HG03175 (cell line): ENCODE results near the gene SMYD1.

Source experiments
- ATAC-seq: cut with Tn5 transposase; IDR thresholded peaks from one replicate; pipeline ENCODE4 v1.9.1; 2021; ENCODE audit warnings: mild to moderate bottlenecking, moderate library complexity; ENCODE audit not compliant: unreplicated experiment

SMYD1 gene

DNA sequence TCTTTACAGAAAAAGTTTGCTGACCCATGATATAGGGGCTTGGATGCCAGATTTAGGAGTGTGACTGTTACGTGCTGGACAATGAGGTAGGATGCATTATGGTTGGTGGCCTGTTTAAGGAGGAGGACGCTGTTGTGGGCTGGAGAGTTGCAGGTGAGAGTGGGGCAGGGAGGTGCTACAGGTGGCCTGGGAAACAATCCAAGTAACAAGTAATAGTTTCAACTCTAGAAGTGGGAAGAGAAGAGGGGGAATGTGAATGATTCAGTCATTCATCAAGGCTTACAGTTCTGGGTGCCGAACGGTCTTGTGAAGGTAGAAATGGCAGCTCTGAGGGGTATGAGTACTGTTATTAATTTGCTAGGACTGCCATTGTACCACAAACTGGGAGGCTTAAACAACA, 54.1 kb downstream of the SMYD1 start:
- ATAC-seq, result no peak

DNA sequence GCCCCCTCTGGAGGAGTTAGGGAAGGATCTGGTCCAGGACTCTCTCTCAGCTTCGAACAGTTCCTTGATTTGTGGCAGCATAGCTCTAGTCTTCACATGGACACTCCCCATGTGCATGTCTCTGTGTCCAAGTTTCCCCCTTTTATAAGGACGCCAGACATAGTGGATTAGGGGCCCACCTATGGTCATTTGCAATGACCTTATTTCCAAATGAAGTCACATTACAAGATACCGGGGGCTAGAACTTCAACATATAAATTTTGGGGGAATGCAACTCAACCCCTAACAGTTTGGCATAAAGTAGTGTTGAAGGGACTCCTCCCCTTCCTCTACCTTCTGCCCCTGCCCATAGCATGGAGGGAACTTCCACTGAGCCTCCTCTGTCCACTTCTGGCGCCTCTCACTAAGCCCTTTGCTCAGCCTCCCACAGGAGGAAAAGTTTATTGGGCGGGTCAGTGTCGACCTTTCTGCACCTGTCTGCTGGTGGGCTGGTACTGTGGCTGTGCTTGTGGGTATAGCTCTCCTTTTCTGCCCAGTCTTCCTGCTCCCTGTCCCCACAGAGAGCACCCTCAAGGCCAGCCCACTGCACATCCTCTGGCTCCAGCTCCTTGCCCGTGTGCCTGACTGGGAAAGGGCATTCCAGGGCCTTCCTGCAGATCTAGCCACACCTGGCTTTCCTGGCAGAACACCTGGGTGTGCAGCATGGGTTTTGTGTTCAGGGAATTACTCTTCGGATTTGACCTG, 54.7 kb downstream of the SMYD1 start:
- no peak for ATAC-seq

DNA sequence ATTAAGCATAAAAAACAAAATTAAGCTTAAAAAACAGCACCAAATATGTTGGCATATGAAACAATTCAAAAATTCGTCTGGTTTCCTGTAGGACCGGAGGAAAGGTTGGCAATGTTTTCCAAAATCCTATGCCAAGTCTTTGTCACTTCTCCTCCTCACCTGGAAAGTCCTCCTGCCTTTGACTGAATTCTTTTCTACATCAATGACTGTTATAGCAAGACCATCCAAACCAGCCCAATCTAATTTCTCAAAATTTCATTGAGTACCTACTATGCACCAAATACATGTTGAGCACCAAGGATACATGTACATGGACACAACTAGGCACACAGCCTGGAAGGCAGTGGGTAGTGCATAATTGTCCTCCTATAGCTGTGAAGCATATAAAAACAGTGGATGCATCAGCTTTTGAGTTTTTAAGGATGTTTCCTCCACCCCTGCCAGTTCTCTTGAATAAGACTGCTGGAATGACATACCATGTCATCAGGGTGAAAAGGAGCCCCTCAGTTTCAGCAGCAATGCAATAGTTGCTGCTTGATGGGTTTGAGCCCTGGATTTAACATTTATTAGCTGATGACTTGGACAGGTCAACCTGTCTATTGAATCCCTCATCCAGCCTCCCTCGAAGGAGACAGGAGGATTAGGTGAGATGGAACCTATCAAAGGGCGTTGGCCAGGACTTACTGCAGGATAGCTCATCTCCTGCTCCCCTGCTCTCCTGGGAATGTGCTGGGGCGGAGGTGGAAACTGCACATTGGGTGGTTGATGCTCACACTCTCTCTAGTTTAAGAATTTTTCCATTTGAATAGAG, 55.7 kb downstream of the SMYD1 start:
- no peak for ATAC-seq

DNA sequence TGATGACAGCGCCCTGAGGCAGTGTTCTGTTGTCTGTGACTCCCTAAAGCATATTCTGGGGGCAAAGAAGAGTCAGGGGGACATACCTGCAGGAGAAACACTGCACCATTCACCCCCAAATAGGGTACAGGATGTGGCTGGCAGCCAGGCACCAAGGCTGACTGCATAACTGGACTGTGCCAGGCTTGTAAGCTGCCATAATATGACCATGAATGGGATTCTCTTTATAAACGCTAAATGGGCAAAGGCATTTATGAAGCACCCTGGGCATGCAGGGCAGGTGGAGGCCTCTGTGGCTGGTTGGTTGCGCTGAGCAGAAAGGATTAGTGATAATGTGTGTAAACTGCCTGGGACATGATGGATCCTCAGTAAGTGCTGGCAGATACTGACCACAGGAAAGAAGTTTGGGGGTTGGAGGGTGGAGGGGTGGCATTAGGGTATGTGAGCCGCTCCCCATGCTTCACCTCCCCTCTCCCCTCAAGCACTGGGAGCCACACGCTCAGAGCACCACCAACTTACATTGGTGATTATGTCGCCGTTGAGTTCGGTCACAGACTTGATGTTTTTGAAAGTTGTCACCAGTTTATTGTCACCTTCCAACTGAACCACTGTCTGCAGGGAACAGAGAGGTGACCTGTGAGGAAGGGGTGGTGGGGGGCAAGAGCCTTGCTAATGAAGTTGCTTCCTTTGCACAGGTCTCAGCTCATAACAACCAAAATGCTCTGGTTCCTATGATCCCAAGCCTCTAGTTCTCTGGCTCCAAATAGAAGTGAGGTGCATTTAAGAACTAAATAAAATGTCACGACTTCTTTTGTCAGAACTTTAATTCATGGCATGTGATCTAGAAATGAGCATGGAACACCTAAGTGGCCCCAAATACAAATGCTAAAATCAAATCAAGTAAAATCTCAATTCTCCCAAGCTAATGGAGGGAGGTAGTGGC, 56.6 kb downstream of the SMYD1 start:
- ATAC-seq, result no peak

DNA sequence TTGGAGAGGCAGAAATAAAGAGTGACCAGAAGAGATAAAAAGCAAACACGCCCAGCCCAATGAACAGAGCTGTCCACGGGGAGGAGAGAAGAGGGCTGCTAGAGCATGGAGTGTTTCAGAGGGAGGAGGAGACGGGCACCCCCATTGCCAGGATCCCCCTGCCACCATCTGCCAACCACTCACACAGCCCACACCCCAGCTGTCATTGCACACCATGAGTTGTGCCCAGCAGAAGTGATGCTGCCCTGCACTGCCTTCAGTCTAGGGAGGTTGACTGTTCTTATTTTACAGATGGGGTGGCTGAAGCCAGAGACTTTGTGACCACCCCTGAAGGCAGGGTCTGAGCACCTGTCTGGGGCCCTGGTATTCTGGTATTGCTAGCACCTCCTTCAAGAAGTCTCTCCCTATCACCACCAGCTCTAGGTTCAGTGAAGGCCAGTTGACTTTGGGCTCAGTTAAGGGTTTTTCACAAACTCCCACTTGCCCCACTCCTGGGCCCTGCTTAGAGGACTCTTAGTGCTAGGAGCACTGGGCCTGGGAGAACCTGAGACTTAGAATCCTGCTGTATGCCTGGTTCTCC, 57.8 kb downstream of the SMYD1 start:
- ATAC-seq, result no peak

DNA sequence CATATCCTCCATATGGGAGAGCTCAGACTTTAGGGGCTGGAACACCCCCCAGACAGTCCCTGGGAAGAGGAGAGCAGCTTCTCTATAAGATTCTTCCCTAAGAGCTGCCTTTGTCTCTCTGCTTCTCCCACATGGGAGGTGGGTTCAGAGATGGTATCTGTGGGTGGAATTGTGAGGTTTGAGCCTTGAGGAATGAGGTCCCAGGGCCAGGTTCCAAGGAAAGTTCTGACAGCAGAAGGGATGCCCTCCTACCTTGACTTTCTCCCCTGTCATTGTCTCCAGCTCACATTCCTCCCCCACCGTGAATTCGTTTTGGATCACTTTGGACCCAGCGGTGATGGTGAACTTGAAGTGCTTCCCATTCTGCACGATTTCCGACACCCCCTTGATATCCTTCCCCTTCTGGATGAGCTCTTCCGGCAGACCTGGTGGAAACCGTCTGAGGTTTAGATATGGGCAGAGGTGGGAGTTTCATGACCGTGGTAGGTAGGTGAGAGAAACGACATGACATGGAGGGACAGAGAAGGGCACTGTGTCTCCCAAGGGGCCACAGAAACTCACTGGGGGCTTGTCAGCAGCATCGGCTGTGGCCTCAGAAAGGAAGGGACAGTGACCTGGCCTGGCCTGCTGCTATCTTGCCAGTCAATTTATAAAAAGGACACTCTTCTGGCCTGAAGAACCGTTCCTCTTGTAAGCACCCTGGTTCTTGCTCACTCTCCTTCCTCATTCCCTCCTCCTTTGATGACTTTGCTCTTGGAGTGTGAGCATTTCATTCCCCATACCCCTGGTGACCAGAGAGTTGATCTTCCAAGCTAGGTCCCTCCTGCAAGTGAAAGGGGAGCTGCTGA, 58.5 kb downstream of the SMYD1 start:
- no peak for ATAC-seq

DNA sequence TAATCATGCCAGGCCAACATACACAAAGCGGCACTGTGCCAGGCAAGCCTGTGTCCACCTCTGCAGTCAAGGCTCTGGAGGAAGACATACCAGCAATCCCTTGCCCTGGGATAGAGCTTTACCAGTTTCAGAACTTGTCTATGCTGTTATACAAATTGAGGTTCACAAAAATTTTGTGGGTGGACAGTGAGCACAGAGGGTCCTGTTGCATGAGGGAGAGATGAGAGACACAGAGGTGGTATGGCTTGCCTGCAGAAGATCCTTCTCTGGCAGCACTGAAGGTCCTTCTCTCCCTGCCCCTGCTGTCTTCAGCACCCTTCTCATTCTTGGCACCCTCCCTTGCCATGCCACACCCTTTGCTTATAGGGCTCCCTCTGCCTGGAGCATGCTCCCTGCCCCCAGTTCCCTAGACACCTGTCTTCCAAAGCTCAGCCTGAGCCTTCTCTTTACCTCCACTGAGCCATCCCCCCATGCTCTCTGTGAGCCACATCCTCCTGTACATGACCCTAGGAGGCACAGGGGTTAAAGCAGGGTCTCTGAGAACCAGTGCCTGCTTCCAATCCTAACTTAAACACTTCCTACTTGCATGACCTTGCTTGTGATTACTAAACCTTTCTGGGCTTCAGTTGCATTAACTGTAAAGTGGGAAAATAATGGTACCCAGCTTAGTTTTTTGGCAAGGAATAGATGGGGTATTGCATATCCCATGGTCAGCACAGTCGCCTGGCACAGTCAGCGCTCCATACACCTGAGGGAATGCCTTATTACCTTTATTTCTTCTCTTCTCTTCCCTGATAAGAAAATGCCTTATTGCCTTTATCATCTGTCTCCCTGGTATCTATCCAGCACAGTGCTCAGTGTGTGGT, 59.4 kb downstream of the SMYD1 start:
- no peak for ATAC-seq

DNA sequence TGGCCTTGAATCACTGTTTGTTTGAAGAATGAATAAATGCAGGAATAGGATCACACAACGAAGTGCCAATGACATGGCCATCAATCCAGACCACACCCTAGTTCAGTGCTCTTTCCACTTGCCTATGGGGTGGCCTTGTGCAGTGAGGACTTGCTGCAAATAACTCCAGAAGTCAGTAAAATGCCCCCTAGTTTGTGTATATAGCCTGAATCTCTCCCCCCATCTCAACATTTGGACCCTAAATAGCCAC, 59.9 kb downstream of the SMYD1 start:
- ATAC-seq, result no peak

DNA sequence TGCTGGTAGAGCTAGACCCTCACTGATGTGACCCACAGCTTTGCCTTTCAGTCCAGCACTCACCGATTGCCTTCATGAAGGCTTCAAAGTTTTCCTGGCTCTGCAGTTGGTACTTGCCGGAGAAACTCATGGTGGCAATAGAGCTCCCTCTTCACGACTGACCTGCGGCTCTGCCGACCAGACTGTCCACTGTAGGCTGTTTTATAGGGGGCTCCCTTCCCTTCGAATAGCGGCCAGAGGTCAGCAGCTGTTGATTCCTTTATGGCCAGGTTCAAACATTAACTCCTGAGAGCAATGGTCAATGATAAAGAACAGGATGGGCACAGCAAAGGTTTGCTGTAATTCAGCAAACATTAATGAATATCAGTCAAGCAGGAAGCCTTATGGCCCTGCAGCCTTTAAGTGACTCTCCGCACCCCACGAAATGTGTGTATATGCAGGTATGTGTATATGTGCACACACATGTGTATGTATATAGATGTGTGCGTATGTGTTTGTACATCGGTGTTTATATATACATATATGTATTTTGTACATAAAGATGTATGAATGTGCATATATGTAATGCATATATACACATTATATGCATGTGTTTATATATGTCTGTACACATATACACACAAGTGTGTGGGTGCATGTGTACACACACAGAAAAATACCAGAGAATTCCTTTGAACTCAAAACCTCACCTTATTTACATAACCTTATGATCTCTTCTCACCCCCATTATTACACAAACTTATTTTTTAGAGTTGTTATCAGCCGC, 60.4 kb downstream of the SMYD1 start, which contains the start of gene FABP1:
Gene FABP1 (minus strand): TSS at position 175 of the 766 bp plus-strand sequence. CDS start 45 bp downstream, at position 130.
- ATAC-seq, result no peak

DNA sequence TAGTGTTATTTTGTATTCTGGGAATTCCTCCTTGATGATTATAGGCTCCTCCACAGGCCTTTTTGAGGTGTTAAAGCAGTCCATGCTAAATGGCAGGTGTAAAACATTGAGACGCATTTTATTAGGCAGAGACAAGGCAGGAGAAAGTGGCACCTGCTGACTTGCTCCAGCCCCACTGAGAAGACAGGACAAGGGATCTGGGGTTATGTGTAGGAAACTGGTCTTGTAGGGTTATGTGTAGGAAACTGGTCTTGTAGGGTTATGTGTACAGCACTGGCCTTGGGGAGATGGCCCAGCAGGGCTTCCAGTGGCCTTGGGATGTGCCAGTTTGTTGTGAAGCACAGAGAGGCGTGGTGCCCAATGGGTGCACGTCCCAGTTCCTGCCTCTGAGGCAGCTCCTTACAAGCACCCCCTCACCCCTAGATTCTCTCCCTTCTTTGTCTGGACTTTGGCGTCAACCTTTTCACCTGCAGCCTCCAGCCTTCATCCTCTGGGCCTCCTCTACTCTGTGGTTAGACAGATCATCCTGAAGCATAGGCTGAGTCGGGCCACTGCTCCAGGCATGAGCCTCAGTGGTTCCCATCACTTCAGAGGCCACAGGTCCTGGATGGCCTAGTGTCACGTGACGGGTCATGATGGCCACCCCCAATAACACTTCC, 61.2 kb downstream of the SMYD1 start:
- no peak for ATAC-seq

DNA sequence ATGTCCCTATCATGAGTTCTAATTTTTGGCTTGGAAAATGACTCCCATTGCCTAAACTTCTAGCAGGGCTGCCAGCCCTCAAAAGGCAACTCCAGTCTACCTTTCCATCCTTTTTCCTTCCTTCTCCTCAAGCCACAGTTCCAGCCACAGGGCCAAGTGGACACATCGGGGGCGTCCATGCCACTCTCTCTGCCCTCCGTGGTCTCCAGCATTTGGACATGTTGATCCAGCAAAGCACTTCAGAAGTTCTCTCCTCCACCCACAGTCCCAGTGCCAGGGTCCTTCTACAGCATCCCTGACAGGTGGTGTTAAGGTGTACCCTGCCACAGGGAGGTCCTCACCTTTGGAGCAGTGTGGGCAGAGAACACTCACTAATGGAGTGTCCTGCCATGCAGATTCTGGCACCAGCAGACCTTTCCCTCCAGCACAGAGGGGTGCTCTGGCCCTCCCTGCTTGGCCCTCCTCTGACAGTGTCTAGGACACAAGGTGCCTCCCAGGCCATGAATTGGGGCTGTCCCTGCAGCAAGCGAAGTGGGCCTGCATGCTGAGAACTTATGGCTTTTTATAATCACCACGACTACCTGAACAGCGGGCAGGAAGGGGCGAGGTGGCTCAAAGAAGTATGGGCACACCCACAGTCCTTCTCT, 61.8 kb downstream of the SMYD1 start:
- no peak for ATAC-seq

DNA sequence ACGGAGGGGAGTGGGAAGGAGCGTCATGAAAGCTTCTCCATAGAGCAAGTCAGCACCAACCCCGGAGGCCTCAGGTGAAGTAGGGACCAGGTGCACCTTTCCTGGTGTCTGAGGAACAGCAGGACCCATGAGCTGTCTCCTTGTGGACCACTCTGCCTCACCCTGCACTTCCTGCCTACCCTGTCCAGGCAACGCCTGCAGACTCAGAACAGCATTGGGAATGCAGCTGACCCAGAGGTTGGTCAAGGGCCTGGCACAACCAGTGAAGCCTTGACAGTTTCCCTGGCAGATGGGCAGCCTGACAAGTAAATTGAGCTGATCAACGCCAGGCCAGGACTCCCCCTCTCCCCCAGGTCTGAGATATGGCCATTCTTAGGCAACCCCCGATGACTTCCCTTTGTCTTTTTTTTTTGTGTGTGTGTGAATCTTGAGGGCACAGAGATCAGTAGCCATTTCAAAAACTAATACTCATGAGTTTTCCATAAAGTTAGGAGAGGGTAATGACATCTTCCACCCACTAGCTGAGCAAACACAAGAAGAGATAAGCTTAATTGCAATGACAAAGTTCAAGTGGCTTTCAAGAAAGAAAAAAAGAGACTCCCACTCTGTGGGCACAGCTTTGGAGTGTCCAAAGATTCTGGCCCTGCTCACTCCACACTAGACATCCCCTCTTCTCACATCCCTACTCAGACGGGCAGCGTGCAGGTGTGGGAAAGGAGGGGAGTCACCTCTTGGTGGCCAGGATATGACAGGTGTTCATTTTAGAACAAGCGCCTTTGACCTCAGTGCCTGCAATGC, 63.8 kb downstream of the SMYD1 start:
- no peak for ATAC-seq

DNA sequence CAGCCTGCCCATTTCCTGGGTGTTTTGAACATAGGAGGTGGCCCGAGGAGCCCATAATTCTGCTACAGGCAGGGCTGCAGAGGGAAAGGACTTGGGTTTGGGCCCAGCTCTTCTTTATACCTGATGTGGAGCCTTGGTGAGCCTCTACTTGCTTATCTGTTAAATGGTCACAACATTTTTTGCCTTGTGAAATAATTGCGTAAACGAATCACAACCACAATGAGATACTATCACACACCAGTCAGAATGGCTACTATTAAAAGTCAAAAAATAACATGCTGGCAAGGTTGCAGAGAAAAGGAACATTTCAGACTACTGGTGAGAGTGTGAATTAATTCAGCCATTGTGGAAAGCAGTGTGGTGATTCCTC, 64.4 kb downstream of the SMYD1 start:
- no peak for ATAC-seq

DNA sequence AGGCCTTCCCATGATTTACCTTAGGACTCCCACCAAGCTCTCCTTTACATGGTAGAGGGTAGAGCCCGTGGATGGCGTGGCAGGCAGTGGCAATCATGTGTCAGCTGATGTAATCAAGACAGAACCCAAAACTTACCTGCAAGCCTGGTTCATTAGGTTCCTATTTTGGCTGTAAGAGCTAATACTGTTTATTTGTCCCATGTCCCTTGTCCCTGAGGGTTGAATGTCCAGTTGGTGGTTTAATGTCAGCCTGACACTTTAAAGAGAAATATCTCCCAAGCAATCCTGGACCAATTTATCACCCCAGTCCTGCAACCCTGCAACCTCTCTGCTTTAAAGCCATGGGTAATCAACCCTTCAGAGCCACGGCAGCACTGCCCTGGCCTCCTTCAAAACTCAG, 66.2 kb downstream of the SMYD1 start:
- ATAC-seq, result no peak

DNA sequence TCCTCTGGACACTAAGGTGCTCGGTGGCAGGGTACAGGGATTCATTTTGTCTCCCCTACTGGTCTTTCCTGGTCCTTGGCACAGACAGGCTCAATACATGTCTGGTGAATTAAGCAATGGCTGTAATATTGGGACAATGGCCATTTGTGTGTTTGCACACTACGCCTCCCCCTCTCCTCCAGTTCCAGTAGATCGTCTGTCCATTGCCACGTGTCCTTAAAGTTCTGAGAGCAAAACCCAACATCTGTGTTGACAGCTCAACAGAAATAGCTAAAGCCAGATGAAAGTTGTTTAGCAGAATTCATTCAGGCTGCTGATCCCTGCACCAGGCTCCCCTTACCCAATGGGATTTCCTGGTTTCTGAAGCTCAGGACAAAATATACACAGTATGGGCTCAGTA, 69.2 kb downstream of the SMYD1 start:
- ATAC-seq, result no peak

DNA sequence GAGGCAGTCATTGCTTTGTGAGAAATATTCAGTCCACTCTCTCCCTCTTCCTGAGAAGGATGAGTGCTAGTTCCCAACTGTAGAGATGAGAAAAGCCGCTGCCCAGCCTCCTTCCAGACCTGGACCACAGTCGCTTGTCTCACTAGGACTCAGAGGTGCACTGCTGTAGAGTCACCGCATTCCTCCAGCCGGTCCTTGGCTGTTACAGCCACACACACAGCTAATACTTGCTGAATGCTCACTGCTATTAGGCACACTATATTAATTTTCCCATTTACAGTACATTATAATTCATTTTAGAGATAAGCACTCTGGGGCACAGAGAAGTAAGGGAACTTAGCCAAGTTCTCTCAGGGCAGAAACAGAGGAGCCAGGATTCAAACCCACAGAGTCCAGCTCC, 70.2 kb downstream of the SMYD1 start:
- no peak for ATAC-seq

DNA sequence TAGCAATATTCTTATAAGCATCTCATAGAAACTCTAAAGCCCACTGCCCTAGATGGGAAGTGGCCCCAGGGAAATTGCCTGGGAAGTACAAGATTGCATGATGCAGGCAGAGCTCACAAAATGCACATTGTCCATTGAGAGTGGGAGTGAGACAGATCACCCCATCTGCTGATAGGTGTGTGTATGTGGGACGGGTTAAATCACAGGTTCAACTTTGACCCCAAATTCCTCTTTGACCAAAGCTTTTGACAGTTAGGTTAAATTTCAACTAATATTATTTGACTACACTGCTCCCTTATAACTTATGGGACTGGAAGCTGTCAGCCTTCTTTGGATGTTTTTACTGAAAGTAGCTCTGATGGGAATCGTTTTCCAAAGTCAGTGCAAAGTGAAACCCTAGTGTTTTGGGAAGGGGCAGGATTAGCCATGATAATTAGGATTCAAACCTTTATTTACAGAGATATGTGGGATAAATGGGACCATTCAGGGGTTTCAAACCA, 71.6 kb downstream of the SMYD1 start:
- ATAC-seq, result no peak
